ENCODE results near the gene CLDN10.
A peak's percentile ranks its signal among the peaks of the same experiment; 100 is the strongest.

CLDN10 gene

DNA sequence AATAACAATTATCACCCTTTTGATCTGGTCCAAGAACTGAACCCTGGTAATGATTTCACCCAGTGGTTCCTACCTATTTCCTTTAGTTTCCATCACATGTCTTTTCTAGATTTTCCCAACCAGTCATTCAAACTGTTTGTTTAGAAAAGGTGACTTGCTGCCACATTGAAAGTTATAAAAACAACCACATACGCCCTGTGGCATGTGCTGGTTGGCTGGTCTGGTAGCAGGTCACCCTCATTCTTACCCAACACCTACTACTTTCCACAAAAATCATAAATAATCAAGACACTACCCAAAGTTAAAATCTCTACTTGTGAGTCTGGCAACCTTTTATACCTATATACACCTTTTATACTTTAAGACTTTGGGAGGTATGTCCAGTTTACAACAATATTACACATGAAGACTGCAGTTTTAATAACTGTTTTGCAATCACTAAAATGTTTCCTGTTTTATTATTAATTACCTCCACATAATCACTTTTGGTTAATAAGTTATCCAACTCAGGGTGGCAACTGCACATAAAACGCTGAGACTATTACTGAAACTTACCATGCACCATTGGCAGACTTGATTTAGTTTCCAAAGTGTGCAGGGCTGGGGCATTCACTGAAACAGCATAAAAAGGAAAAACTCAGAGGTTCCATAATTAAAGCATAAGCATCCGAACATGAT lies 53.1 kb downstream of the CLDN10 start:
- TF ChIP-seq CTCF (conservative IDR thresholded peaks at IDR 0.05; ENCODE audit: low read depth, low read length), result no peak
- no peak overlapping the region for H3K4me3 ChIP-seq (ENCODE audit: low read depth, low read length)
- no peak for DNase-seq (ENCODE audit: low read depth)

DNA sequence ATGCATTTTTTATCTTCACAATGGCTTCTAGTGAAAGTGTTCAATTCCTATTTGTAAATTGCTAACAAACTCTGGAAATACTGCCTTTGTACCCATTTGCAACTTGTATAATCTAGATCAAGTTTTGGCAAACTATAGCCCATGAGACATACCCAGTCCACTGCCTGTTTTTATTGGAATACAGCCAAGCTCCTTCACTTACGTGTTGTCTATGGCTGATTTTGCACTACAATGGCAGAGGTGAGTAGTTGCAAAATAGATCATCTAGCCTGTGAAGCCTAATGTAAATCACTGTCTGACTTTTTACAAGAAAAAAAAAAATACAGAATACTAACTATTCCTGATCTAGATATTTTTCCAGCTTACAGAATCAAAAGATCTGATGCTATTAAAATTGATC lies 54.8 kb downstream of the CLDN10 start:
- no peak for TF ChIP-seq CTCF (conservative IDR thresholded peaks at IDR 0.05; ENCODE audit: low read depth, low read length)
- no peak overlapping the region for H3K4me3 ChIP-seq (ENCODE audit: low read depth, low read length)
- DNase-seq (ENCODE audit: low read depth), result peak; percentile 75

GRCh38 chr13:95608640-95609323 lies 56.3 kb downstream of the CLDN10 start:
- H3K4me3 ChIP-seq (ENCODE audit: low read depth, low read length), result no peak overlapping the region
- no peak for DNase-seq (ENCODE audit: low read depth)
- no peak for TF ChIP-seq CTCF (conservative IDR thresholded peaks at IDR 0.05; ENCODE audit: low read depth, low read length)

DNA sequence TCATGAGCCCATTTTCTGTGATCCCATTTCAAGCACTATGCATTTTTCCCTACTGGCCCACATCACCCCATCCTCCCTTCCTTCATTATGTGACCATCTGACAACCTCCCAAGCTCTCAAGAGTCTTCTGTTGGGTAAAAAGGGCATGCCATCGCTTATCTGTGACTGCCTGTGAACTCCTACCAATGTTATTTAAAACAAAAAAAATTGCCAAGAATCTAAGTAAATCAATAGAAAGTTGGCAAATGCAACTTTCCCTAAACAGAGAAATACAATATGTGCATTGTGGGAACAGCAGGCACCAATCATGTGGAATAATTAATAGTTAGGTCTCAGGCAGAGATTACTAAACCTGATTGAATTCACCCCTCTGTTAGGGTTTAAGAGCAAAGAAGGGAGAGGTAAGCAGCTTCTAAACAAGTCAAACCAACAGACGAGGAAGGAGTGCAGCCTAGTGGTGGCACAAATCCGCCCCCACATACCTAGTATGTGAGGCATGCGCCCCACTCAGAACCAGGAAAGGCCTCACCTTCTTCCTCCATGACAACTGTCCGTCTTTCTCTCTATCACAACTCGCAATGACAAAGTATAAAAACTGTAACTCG lies 62.2 kb downstream of the CLDN10 start:
- no peak for DNase-seq (ENCODE audit: low read depth)
- no peak for TF ChIP-seq CTCF (conservative IDR thresholded peaks at IDR 0.05; ENCODE audit: low read depth, low read length)
- no peak overlapping the region for H3K4me3 ChIP-seq (ENCODE audit: low read depth, low read length)

DNA sequence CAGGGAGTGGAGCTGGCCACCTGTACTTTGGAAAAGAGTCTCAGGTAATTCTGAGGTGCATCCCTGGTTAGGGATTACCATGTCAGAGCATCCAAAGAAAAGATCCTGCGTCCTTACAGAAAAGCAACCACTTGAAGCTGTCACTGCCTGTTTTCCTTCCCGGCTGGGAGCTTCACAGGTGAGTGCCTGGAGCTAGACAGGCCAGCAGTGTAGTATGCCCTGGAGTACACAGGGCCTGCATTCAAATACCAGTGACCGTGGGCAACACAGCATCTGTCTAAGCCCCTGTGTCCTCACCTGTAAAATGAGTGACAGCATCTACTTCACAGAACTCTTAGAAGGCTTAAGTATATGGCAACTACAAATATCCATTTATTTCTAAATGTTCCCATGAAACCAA lies 63.0 kb downstream of the CLDN10 start:
- no peak for DNase-seq (ENCODE audit: low read depth)
- TF ChIP-seq CTCF (conservative IDR thresholded peaks at IDR 0.05; ENCODE audit: low read depth, low read length), result no peak
- H3K4me3 ChIP-seq (ENCODE audit: low read depth, low read length), result no peak overlapping the region

DNA sequence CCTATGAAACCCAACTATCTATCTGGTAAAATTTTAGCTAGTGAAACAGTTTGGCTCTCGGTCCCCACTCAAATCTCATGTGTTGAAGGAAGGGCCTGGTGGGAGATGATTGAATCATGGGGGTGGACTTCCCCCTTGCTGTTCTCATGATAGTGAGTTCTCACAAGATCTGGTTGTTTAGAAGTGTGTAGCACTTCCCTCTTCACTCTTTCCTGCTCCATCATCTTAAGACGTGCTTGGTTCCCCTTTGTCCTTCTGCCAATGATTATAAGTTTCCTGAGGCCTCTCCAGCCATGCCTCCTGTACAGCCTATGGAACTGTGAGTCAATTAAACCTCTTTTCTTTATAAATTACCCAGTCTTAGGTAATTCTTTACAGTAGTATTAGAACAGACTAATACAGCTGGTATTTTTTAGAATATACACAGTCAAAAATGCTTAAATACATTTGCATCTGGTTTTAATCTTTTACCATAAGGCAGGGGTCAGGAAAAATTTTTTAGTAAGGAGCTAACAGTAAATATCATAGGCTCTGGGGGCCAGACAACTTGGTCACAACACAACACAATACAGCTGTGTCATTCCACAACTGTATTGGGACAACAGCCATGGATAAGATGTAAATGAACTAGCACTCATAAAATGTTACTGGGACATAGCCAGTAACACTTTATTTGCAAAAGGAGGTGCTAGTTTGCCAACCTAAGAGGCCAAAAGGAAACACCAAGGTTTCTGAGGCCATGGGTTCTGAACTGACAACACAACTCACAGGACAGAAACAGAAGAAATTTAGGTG lies 67.7 kb downstream of the CLDN10 start:
- DNase-seq (ENCODE audit: low read depth), result no peak
- no peak overlapping the region for H3K4me3 ChIP-seq (ENCODE audit: low read depth, low read length)
- TF ChIP-seq CTCF (conservative IDR thresholded peaks at IDR 0.05; ENCODE audit: low read depth, low read length), result no peak
